Skeletal muscle satellite cell (primary cell): ENCODE data around the gene PYGB.
"Not testable (repeated sequence)": the region's sequence is repeated elsewhere in the genome, so short reads cannot be mapped to it uniquely, and the experiment has no call there.

Experiments used
- H3K27me3 ChIP-seq: 2 replicates; pipeline ENCODE4 v1.7.0; 2013; ENCODE audit warnings: low read length; ENCODE audit not compliant: control insufficient read depth, insufficient read depth
- H3K36me3 ChIP-seq: 2 replicates; pipeline ENCODE4 v1.7.0; 2013; ENCODE audit warnings: mild to moderate bottlenecking, control low read depth, low read length; ENCODE audit not compliant: insufficient read depth
- H3K4me1 ChIP-seq: 2 replicates; pipeline ENCODE4 v1.7.0; 2013; ENCODE audit warnings: low read length; ENCODE audit not compliant: control insufficient read depth, insufficient read depth
- H3K4me2 ChIP-seq: 2 replicates; pipeline ENCODE4 v1.7.0; 2013; ENCODE audit warnings: mild to moderate bottlenecking, low read length
- H3K4me3 ChIP-seq: 2 replicates; pipeline ENCODE4 v1.7.0; 2013; ENCODE audit warnings: low read length
- H3K9ac ChIP-seq: 2 replicates; pipeline ENCODE4 v1.7.0; 2013; ENCODE audit warnings: mild to moderate bottlenecking, low read depth, low read length, moderate library complexity
- H3K9me3 ChIP-seq: replicated peaks from 2 replicates; pipeline ENCODE4 v1.7.0; 2013; ENCODE audit warnings: mild to moderate bottlenecking, control low read depth, low read length

Gene PYGB

GRCh38 chr20:25225642-25226432, 22.0 kb upstream of the PYGB start:
- H3K9ac ChIP-seq, result no peak overlapping the region
- H3K4me1 ChIP-seq, result peaks cover 52% of the 10 kb centered on the region
- H3K9me3 ChIP-seq, result no peaks in the 10 kb centered on the region
- no peak overlapping the region for H3K4me3 ChIP-seq
- H3K36me3 ChIP-seq, result peaks cover 24% of the 10 kb centered on the region
- H3K4me2 ChIP-seq, result no peak overlapping the region
- no peaks in the 10 kb centered on the region for H3K27me3 ChIP-seq

- Histone ChIP-seq H3K4me3 (no peak overlapping the region), H3K4me2 (no peak overlapping the region), H3K9ac (peak overlapping the region; percentile 27), H3K27me3 (no peaks in the 10 kb centered on the region), H3K36me3 (peaks cover 20% of the 10 kb centered on the region), H3K4me1 (peaks cover 49% of the 10 kb centered on the region), H3K9me3 (no peaks in the 10 kb centered on the region)
Observed at GRCh38 chr20:25226433-25227316, 21.2 kb upstream of the PYGB start.

GRCh38 chr20:25227317-25227831, 20.5 kb upstream of the PYGB start:
- peaks cover 20% of the 10 kb centered on the region for H3K36me3 ChIP-seq
- peak overlapping the region; percentile 27 for H3K9ac ChIP-seq
- H3K4me3 ChIP-seq, result no peak overlapping the region
- no peak overlapping the region for H3K4me2 ChIP-seq
- no peaks in the 10 kb centered on the region for H3K9me3 ChIP-seq
- H3K4me1 ChIP-seq, result peaks cover 42% of the 10 kb centered on the region
- no peaks in the 10 kb centered on the region for H3K27me3 ChIP-seq

- H3K4me1 ChIP-seq, result peaks cover 39% of the 10 kb centered on the region
Observed at GRCh38 chr20:25229486-25230165, 18.3 kb upstream of the PYGB start.

GRCh38 chr20:25230166-25230831, 17.6 kb upstream of the PYGB start:
- Histone ChIP-seq H3K27me3 (no peaks in the 10 kb centered on the region), H3K4me2 (no peak overlapping the region), H3K4me3 (no peak overlapping the region), H3K9ac (no peak overlapping the region), H3K4me1 (peaks cover 39% of the 10 kb centered on the region), H3K9me3 (no peaks in the 10 kb centered on the region), H3K36me3 (peaks cover 11% of the 10 kb centered on the region)

More at GRCh38 chr20:25229486-25230165, 18.3 kb upstream of the PYGB start:
- Histone ChIP-seq H3K4me2 (no peak overlapping the region), H3K27me3 (no peaks in the 10 kb centered on the region), H3K4me3 (no peak overlapping the region), H3K9ac (no peak overlapping the region), H3K36me3 (peaks cover 11% of the 10 kb centered on the region), H3K9me3 (no peaks in the 10 kb centered on the region)

GRCh38 chr20:25233016-25233772, 14.7 kb upstream of the PYGB start:
- peak overlapping the region; percentile 52 for H3K9ac ChIP-seq
- no peaks in the 10 kb centered on the region for H3K9me3 ChIP-seq
- peak overlapping the region; percentile 65 for H3K4me2 ChIP-seq
- no peak overlapping the region for H3K4me3 ChIP-seq
- no peaks in the 10 kb centered on the region for H3K27me3 ChIP-seq
- no peaks in the 10 kb centered on the region for H3K36me3 ChIP-seq
- peaks cover 50% of the 10 kb centered on the region for H3K4me1 ChIP-seq

- peak overlapping the region; percentile 12 for H3K9ac ChIP-seq
- H3K4me1 ChIP-seq, result peaks cover 60% of the 10 kb centered on the region
- not testable (repeated sequence) for H3K4me2 ChIP-seq, H3K9me3 ChIP-seq, H3K36me3 ChIP-seq, H3K27me3 ChIP-seq, H3K4me3 ChIP-seq
Observed at GRCh38 chr20:25234009-25234849, 13.7 kb upstream of the PYGB start.

GRCh38 chr20:25236450-25237304, 11.2 kb upstream of the PYGB start:
- no peak overlapping the region for H3K4me2 ChIP-seq
- no peaks in the 10 kb centered on the region for H3K36me3 ChIP-seq
- no peaks in the 10 kb centered on the region for H3K9me3 ChIP-seq
- H3K4me3 ChIP-seq, result no peak overlapping the region
- H3K9ac ChIP-seq, result peak overlapping the region; percentile 70
- H3K4me1 ChIP-seq, result peaks cover 72% of the 10 kb centered on the region
- H3K27me3 ChIP-seq, result no peaks in the 10 kb centered on the region

- Histone ChIP-seq H3K4me1 (peaks cover 70% of the 10 kb centered on the region), H3K27me3 (no peaks in the 10 kb centered on the region), H3K9ac (peak overlapping the region; percentile 86), H3K9me3 (no peaks in the 10 kb centered on the region), H3K4me2 (peak overlapping the region; percentile 73), H3K4me3 (peak overlapping the region; percentile 27), H3K36me3 (no peaks in the 10 kb centered on the region)
Observed at GRCh38 chr20:25237610-25238318, 10.1 kb upstream of the PYGB start.
